Measurements from ENCODE around the gene QPRT. TPM values are rescaled to one million over a fixed set of nuclear protein-coding genes. Genes with fewer than 3 reads are reported as not detected.
"Not testable (repeated sequence)": the region's sequence is repeated elsewhere in the genome, so short reads cannot be mapped to it uniquely, and the experiment has no call there.

The QPRT gene
- polyA plus RNA-seq, 3 donors, result 2.1 to 4.7 (median 3.9) TPM

DNA sequence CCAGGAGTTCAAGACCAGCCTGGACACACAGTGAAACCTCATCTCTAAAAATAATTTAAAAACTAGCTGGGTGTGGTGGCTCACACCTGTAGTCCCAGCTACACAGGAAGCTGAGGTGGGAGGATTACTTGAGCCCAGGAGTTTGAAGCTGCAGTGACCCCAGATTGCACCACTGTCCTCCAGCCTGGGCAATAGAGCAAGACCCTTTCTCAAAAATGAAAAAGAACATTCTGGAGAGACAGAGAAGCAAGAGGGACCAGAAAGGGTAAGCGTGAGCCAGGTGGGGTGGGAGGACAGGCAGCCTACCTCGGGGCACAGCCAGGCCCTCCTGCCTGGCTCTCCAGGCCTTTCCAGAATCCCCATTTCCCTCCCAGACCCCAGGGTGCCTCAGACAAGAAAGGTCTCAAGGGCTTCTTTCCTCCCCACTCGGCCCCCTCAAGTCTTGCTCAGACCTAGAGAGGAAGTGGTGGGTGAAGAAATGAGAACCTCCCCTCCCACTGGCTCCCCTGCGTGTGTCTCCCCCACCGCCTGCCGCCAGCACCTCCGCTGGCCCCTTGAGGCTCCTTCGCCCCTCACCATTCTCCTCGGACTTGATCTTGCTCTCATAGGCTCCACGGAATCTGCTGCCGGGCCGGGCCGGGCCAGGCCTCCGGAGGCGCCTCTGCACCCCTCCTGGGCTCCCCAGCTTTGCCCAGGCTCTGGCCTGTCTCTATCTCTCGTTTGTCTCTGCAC, 66.3 kb downstream of the QPRT start:
- H3K27ac ChIP-seq (ENCODE audit: low read depth in 1 of 2, low read length in 2 of 2), result peak overlapping the region; percentile 85 to 97
- H3K4me2 ChIP-seq (replicated peaks; ENCODE audit: extremely low read depth, low read length, poor library complexity, severe bottlenecking), result peak overlapping the region; percentile 78
- H3K4me3 ChIP-seq (replicated peaks in 1 of 3; ENCODE audit: low read depth in 2 of 3, low read length in 3 of 3), result peak overlapping the region; percentile 78 to 92 (median 91)
- Mint-ChIP-seq H3K9me3 (peaks cover 0 to 7% (median 0%) of the 10 kb centered on the region in 7 donors), H3K4me1 (peaks cover 79% of the 10 kb centered on the region), H3K36me3 (peaks cover 28 to 41% of the 10 kb centered on the region in 2 donors), H3K27ac (peak overlapping the region; percentile 97 to 100 (median 100)), H3K4me3 (peak overlapping the region; percentile 98 to 100), H3K27me3 (ENCODE audit: low read depth in 3 of 3) (peaks cover 0 to 9% (median 2%) of the 10 kb centered on the region in 3 donors)
- peaks cover 39% of the 10 kb centered on the region for H3K79me2 ChIP-seq (ENCODE audit: insufficient read depth, low read length)
- intact Hi-C loops (cut with micrococcal nuclease), result loop anchor here in 1 of 2 donors (2.0 to 5.0 kb wide), 2 partner anchors 33 to 78 kb away; no protein-coding TSS in a partner anchor
- peaks cover 72 to 89% of the 10 kb centered on the region in 2 donors for H3K4me1 ChIP-seq (ENCODE audit: control insufficient read depth in 1 of 2, insufficient read depth in 2 of 2, low read length in 2 of 2)
- TF ChIP-seq CTCF (IDR thresholded peaks at IDR 0.05), result no peak
- H3K9ac ChIP-seq (ENCODE audit: insufficient read depth, low read length, poor library complexity, severe bottlenecking), result peak overlapping the region; percentile 93
- peaks cover 11 to 31% of the 10 kb centered on the region in 2 donors for H3K36me3 ChIP-seq (replicated peaks in 1 of 2; ENCODE audit: control insufficient read depth in 1 of 2, insufficient read depth in 2 of 2, low read length in 2 of 2)
- no peaks in the 10 kb centered on the region for H3K27me3 ChIP-seq (ENCODE audit: control insufficient read depth in 2 of 2, insufficient read depth in 2 of 2, low read length in 2 of 2)
- H2AFZ ChIP-seq (ENCODE audit: insufficient read depth, low read depth, low read length, poor library complexity, severe bottlenecking), result peak overlapping the region; percentile 47
- peaks cover 42% of the 10 kb centered on the region for H4K20me1 ChIP-seq (ENCODE audit: insufficient read depth, low read length)
- 0% methylated on average over 13 of the region's 16 CpGs for WGBS (ENCODE audit: insufficient coverage)
- DNase-seq, result peak; percentile 71 to 82 (median 73)
- H3K9me3 ChIP-seq (replicated peaks in 1 of 2; ENCODE audit: control insufficient read depth in 1 of 2, insufficient read depth in 1 of 2, low read length in 2 of 2), result no peaks in the 10 kb centered on the region

DNA sequence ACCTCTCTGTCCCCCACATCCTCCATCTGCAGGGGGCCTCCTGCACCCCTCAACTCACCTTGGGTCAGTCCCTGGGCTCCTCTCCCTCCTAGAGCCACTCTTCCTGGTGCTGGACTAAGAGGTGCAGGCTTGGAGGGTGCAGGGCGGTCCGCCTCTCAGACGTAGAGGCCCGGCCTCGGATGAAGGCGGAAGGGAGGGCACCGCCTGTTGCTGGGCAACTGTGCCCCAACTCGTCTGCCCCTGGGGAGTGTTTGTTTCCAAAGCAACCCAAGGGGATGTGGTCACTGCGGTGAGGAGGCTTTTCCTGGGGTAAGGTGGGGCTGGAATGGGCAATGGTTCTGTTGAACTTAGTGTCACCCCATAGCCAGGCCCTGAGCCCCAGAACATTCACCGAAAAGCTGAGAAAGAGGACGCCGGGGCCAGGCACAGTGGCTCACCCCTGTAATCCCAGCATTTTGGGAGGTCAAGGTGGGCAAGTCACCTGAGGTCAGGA, 66.9 kb downstream of the QPRT start, which contains the start of gene C16orf54:
C16orf54 (minus strand) TSS at position 138 of the 493 bp plus-strand sequence. CDS start 1,039 bp downstream, outside the sequence.
- Histone ChIP-seq H3K9ac (ENCODE audit: insufficient read depth, low read length, poor library complexity, severe bottlenecking) (peak within 1 kb of the TSS; percentile 93), H3K4me2 (replicated peaks; ENCODE audit: extremely low read depth, low read length, poor library complexity, severe bottlenecking) (peak within 1 kb of the TSS; percentile 78), H3K4me1 (ENCODE audit: control insufficient read depth in 1 of 2, insufficient read depth in 2 of 2, low read length in 2 of 2) (peaks cover 69 to 87% of the 10 kb centered on the region in 2 donors), H3K27me3 (ENCODE audit: control insufficient read depth in 2 of 2, insufficient read depth in 2 of 2, low read length in 2 of 2) (no peaks in the 10 kb centered on the region), H3K27ac (ENCODE audit: low read depth in 1 of 2, low read length in 2 of 2) (peak within 1 kb of the TSS; percentile 85 to 97), H3K9me3 (replicated peaks in 1 of 2; ENCODE audit: control insufficient read depth in 1 of 2, insufficient read depth in 1 of 2, low read length in 2 of 2) (no peaks in the 10 kb centered on the region), H4K20me1 (ENCODE audit: insufficient read depth, low read length) (peaks cover 40% of the 10 kb centered on the region), H3K79me2 (ENCODE audit: insufficient read depth, low read length) (peaks cover 39% of the 10 kb centered on the region), H2AFZ (ENCODE audit: insufficient read depth, low read depth, low read length, poor library complexity, severe bottlenecking) (peak within 1 kb of the TSS; percentile 47), H3K36me3 (replicated peaks in 1 of 2; ENCODE audit: control insufficient read depth in 1 of 2, insufficient read depth in 2 of 2, low read length in 2 of 2) (peaks cover 11 to 31% of the 10 kb centered on the region in 2 donors), H3K4me3 (replicated peaks in 1 of 3; ENCODE audit: low read depth in 2 of 3, low read length in 3 of 3) (peak within 1 kb of the TSS; percentile 78 to 92 (median 91))
- TF ChIP-seq CTCF (IDR thresholded peaks at IDR 0.05), result no peak
- 0% methylated on average over 10 of the region's 12 CpGs for WGBS (ENCODE audit: insufficient coverage)
- intact Hi-C loops (cut with micrococcal nuclease), result loop anchor here in 1 of 2 donors (2.0 to 5.0 kb wide), 3 partner anchors 34 to 79 kb away; partner anchors contain the start of gene KIF22
- peak within 1 kb of the TSS; percentile 97 to 100 (median 100) for H3K27ac Mint-ChIP-seq
- peak within 1 kb of the TSS; percentile 98 to 100 for H3K4me3 Mint-ChIP-seq
- H3K27me3 Mint-ChIP-seq (ENCODE audit: low read depth in 3 of 3), result peaks cover 0 to 8% (median 2%) of the 10 kb centered on the region in 3 donors
- peaks cover 75% of the 10 kb centered on the region for H3K4me1 Mint-ChIP-seq
- DNase-seq, result peak; percentile 96 to 98 (median 97)
- peaks cover 0 to 7% (median 0%) of the 10 kb centered on the region in 7 donors for H3K9me3 Mint-ChIP-seq
- H3K36me3 Mint-ChIP-seq, result peaks cover 28 to 40% of the 10 kb centered on the region in 2 donors

DNA sequence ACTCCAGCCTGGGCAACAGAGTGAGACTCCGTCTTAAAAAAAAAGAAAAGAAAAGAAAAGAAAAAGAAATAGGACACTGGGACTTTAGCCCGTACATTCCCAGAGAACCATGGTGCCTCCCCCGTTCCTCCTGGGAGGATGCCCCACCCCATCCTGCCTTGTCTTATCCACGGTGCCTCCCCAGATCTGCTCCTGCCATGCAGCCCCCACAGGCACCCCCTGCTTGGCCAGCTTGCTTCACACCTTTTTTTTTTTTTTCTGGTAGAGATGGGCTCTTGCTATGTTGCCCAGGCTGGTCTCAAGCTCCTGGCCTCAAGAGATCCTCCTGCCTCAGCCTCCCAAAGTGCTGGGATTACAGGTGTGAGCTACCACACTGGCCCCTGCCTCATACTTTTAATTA, 67.5 kb downstream of the QPRT start:
- Mint-ChIP-seq H3K27ac (peak overlapping the region; percentile 97 to 100 (median 100)), H3K36me3 (peaks cover 24 to 33% of the 10 kb centered on the region in 2 donors), H3K4me3 (peak overlapping the region; percentile 81 to 98), H3K4me1 (peaks cover 69% of the 10 kb centered on the region)
- H2AFZ ChIP-seq (ENCODE audit: insufficient read depth, low read depth, low read length, poor library complexity, severe bottlenecking), result peak overlapping the region; percentile 41
- not testable (repeated sequence) for H3K27me3 Mint-ChIP-seq (ENCODE audit: low read depth in 3 of 3); DNase-seq; H3K27me3 ChIP-seq (ENCODE audit: control insufficient read depth in 2 of 2, insufficient read depth in 2 of 2, low read length in 2 of 2); H3K9me3 Mint-ChIP-seq; H3K9me3 ChIP-seq (replicated peaks in 1 of 2; ENCODE audit: control insufficient read depth in 1 of 2, insufficient read depth in 1 of 2, low read length in 2 of 2)
- H4K20me1 ChIP-seq (ENCODE audit: insufficient read depth, low read length), result peaks cover 34% of the 10 kb centered on the region
- H3K4me3 ChIP-seq (replicated peaks in 1 of 3; ENCODE audit: low read depth in 2 of 3, low read length in 3 of 3), result peak overlapping the region in 2 of 3 experiments; percentile 15 to 92
- peak overlapping the region; percentile 78 for H3K4me2 ChIP-seq (replicated peaks; ENCODE audit: extremely low read depth, low read length, poor library complexity, severe bottlenecking)
- H3K9ac ChIP-seq (ENCODE audit: insufficient read depth, low read length, poor library complexity, severe bottlenecking), result peak overlapping the region; percentile 93
- peaks cover 39% of the 10 kb centered on the region for H3K79me2 ChIP-seq (ENCODE audit: insufficient read depth, low read length)
- H3K27ac ChIP-seq (ENCODE audit: low read depth in 1 of 2, low read length in 2 of 2), result peak overlapping the region; percentile 85 to 97
- intact Hi-C loops (cut with micrococcal nuclease), result loop anchor here in 1 of 2 donors (2.0 to 5.0 kb wide), 2 partner anchors 34 to 44 kb away; partner anchors contain the start of gene KIF22
- H3K36me3 ChIP-seq (replicated peaks in 1 of 2; ENCODE audit: control insufficient read depth in 1 of 2, insufficient read depth in 2 of 2, low read length in 2 of 2), result peaks cover 11 to 30% of the 10 kb centered on the region in 2 donors
- no CpG with 5 or more reads among the region's 4 CpGs for WGBS (ENCODE audit: insufficient coverage)
- H3K4me1 ChIP-seq (ENCODE audit: control insufficient read depth in 1 of 2, insufficient read depth in 2 of 2, low read length in 2 of 2), result peaks cover 63 to 80% of the 10 kb centered on the region in 2 donors

All from CD14-positive monocyte (primary cell).